VCaP (cell line): ENCODE results near the gene DNAH9.

ENCODE experiments used
- H3K27ac ChIP-seq: fragments of 450-650 bp; 2 replicates; pipeline ENCODE4 v1.5.1; 2017
- TF ChIP-seq, protein P1 (sequence below): fragments of 450-650 bp; conservative IDR thresholded peaks from 2 replicates; pipeline ENCODE4 v1.5.1; 2017; ENCODE audit warnings: mild to moderate bottlenecking, moderate library complexity

Gene DNAH9

DNA sequence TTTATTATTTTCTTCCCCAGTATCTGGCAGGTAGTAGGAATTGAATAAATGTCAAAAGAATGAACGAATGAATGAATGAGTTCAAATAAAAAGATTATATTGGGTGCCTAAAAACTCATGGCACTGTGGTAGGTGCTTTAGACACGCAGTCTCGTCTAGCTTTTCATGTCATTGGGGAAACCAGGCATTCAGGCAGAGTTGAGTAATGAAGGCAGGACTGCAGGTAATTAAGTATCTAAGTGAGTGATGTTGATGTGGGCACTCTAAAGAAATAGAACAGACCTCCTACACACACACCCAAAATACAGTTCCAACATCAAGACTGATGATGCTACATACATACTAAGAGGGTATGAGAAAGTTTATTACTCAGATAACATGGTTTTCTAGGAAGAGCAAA, 302.4 kb downstream of the DNAH9 start:
- no peak overlapping the region for H3K27ac ChIP-seq
- TF ChIP-seq, protein P1, sequence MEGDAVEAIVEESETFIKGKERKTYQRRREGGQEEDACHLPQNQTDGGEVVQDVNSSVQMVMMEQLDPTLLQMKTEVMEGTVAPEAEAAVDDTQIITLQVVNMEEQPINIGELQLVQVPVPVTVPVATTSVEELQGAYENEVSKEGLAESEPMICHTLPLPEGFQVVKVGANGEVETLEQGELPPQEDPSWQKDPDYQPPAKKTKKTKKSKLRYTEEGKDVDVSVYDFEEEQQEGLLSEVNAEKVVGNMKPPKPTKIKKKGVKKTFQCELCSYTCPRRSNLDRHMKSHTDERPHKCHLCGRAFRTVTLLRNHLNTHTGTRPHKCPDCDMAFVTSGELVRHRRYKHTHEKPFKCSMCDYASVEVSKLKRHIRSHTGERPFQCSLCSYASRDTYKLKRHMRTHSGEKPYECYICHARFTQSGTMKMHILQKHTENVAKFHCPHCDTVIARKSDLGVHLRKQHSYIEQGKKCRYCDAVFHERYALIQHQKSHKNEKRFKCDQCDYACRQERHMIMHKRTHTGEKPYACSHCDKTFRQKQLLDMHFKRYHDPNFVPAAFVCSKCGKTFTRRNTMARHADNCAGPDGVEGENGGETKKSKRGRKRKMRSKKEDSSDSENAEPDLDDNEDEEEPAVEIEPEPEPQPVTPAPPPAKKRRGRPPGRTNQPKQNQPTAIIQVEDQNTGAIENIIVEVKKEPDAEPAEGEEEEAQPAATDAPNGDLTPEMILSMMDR, result no peak

DNA sequence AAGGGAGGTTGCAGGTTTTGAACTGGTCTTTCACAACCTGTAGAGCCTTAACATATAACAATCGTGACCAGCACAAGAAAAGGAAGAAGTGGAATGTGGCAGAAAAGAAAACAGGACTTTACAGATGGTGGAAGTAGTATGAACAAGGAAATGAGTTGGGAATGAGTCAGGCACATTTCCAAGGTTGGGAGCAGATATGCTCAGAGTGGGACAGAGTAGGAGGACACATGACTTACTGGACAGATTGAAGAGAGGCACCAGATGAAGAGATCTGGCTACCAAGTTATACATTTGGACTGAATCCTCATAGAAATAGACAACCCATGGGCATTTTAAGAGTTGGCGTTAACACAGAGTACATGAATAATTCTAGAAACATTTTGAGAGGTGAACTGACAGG, 303.7 kb downstream of the DNAH9 start:
- H3K27ac ChIP-seq, result no peak overlapping the region
- TF ChIP-seq, protein P1, result no peak

DNA sequence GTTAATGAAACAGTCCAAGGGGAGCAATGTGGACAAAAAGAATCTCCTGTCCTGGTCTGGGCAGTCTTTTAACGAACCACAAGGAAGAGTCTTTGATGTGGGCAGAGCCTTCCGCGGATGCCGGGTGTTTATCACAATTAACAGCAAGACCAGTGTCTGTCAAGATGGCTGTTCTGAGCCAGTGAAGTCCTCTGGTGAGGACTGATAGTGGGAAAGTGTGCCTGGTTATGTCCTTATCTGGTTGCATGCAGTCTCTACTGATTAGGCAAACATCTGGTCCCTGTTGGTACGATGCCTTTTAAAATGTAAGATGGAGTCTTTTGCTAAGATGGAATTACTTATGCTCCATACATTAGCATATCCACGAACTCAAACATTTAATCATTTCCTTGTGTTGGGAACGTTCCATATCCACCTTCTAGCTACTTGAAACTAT, 310.5 kb downstream of the DNAH9 start:
- H3K27ac ChIP-seq, result no peak overlapping the region
- TF ChIP-seq, protein P1, result no peak

DNA sequence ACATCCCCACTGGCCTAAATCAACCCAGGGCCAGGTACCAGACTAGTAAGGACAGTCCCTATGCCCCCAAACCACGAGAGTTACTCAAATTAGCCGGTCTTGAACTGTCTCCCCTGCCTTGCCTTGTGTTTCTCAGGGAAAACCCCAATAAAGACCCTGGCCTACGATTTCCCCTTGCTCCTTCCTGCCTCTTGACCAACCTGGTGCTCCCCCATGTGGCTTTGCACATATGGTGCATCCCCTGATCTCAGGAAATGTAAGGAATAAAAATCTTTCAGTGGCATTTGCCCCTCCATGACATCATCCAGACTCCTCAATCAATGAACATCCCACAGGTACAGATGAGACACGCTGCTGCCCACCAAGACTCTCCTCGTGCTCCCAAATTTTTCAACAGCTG, 311.1 kb downstream of the DNAH9 start:
- H3K27ac ChIP-seq, result no peak overlapping the region
- TF ChIP-seq, protein P1, result no peak

DNA sequence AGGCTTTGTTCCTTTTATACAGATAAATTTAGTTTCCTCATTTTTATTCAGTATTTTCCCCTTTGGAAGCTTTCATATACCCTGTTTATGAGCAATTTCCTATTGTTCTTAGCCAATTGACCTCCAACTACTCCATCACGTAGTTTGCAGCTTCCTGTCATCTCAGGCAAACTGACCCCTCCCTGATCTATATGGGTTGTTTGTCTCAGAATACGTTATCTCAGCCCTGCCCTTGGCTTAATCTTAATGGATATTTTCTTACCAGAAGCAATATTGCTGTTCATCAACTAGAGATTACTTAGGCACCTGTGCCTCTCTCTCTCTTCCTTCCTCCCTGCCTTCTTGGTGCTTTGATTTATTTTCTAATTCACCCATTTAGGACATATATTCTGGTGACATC, 317.8 kb downstream of the DNAH9 start:
- H3K27ac ChIP-seq, result no peak overlapping the region

DNA sequence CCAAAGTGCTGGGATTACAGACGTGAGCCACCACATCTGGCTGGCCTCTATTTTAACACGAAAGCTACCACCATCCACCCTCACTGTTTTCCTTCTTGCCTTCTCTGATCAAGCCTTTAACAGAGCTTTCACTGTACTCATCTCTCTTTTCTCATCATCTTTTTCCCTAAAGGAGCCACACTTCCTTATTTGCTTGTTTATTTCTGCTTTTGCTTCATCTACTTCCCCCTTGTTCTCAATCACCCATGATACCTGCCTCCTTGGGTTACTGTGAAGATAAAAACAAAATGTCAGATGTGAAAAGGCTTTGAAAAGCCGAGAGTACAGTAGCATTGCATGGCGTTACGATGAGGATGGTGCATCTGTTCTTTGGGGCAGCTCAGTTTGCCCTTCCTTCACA, 319.1 kb downstream of the DNAH9 start:
- TF ChIP-seq, protein P1, result no peak
- no peak overlapping the region for H3K27ac ChIP-seq

More for the DNA sequence above, 317.8 kb downstream of the DNAH9 start:
- TF ChIP-seq, protein P1, result no peak

DNA sequence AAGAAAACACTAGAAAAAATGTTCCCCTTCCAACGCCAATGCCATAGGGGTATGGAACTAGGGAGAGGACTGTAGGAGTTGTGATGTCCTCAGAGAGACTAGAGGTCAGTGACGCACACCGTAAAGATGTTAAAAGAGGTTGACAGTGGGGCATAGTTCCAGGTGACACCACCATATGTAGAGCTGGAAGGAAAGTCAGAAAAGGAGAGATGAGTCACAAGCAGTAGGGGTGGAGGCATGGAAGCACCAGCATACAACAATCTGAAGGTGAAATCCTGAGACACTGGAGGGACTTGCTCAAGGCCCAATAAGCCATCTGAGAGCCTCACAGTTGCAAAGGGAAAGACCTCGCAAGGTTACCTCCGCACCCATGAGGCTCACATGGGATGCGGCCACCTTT, 323.0 kb downstream of the DNAH9 start:
- TF ChIP-seq, protein P1, result no peak
- H3K27ac ChIP-seq, result no peak overlapping the region

DNA sequence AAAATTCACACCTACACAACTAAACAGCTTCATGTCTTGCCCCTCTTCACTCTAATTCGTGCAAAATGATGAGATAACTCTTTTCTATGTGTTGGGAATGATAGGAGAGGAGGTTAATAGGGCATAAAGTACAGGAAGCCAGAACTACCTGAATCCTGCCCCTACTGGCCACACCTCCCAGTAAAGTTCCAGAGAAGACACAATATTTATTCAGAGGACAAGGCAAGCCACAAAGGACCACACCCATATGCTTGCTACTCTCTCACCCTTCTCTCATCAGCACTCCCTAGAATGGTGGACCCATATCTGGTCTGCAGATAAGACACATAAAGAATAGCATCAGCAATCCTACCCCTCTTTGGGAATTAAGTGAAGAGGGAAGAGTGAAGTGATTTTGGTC, 324.4 kb downstream of the DNAH9 start:
- no peak overlapping the region for H3K27ac ChIP-seq
- TF ChIP-seq, protein P1, result no peak
